Inflammatory macrophage treated with lipopolysaccharide for 4 hours (primary cell): ENCODE results near the gene NAIF1.
A peak's percentile ranks its signal among the peaks of the same experiment; 100 is the strongest.
"Not testable (repeated sequence)": the region's sequence is repeated elsewhere in the genome, so short reads cannot be mapped to it uniquely, and the experiment has no call there.

ENCODE experiments used
- DNase-seq: peaks from one replicate; pipeline ENCODE4 v3.0.0-alpha.2; 2020

The NAIF1 gene

DNA sequence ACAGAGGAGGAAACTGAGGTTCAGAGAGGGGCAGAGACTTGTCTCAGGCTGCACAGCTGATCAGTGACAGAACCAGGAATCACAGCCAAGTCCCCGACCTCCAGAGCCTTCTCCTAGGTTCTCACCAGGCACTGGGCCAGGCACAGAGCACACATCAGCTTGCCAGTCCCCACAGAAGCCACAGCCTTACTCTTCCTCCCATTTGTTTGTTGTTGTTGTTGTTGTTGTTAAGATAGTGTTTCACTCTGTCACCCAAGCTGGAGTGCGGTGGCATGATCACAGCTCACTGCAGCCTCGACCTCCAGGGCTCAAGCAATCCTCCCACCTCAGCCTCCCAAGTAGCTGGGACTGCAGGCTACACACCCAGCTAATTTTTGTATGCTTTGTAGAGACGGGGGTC, 41.4 kb downstream of the NAIF1 start:
- no peak for DNase-seq

DNA sequence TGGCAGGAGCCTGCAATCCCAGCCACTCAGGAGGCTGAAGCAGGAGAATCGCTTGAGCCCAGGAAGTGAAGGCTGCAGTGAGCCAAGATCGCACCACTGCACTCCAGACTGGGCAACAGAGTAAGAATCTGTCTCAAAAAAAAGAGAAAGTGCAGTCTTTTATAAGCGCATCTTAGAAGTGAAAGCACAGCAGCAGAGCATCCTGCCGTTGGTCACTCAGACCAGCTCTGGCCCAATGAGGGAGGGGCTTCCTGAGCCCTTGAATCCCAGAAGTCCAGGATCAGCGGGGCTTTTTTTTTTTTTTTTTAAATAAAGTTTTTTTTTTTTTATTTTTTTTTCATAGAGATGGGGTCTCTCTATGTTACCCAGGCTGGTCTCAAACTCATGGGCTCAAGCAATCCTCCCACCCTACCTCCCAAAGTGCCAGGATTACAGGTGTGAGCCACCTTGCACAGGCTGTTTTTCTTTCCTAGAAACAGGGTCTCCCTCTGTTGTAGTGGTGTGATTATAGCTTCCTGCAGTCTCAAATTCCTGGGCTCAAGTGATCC, 42.3 kb downstream of the NAIF1 start:
- DNase-seq: no peak

- DNase-seq: not testable (repeated sequence)
These were observed 43.4 kb downstream of the NAIF1 start for GRCh38 chr9:128023671-128024070.

DNA sequence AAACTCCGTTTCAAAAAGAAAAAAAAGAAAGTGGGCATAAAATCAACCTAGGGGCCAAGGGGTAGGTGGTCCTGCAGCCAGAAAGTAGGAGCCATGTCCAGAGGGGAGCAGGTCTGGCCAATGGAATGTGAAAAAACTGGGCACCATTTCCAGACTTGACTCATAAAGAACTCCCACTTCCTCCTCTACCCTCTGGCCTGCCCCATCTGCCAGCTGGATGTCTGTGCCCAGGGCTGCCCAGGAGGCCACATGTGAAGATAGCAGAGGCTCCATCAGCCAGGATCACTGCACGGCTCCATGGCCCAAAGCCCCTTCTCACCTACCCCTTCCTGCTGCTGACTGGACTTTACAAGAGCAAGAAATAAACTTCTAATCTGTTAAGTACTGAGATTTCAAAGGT, 44.2 kb downstream of the NAIF1 start:
- no peak for DNase-seq

DNA sequence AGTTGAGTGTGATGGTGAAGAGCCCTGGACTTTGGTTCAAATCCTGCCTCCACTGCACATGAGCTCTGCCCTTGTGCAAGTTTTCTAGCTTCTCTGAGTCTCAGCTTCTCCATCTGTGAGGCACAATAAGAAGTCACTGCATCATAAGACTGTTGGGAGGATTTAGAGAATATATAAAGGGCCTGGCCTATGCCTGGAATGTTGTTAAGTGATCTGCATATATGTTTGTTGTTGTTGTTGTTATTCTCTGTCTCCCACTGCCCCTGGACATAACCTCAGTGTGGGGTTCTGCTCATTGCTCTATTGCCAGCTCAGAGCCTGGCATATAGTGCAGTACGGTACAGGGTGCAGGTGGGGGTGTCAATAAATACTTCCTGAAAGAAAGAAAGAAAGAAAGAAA, 46.0 kb downstream of the NAIF1 start:
- DNase-seq: no peak

DNA sequence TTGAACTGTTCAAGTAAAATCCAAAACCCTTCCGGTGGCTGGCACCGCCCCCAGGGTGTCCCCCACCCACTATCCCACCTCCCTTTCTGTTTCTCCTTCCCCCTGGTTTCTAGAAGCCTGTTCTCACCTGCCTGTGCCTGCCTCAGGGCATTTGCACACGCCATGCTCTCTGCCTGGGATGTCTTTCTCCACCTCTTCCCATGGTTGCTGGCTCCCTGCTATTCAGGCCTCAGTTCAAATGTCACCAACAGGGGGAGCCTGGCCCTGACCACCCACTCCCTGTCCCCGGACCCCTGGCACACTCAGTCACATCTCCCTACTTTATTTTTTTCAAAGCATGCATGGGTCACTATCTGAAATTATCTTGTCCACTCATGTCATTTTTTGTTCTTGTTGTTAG, 46.4 kb downstream of the NAIF1 start:
- DNase-seq: no peak

GRCh38 chr9:128015696-128016095, 51.4 kb downstream of the NAIF1 start:
- DNase-seq: peak; percentile 12
